Body of pancreas (tissue), 4 donors: Measurements from ENCODE around the gene CACNA2D3. TPM values are rescaled to one million over a fixed set of nuclear protein-coding genes. Genes with fewer than 3 reads are reported as not detected.

ENCODE experiments used
- ATAC-seq: fragments of 150-250 bp; one replicate; pipeline ENCODE4 v1.9.1; 2016
- DNase-seq, 4 donors: peaks; one replicate each; pipeline ENCODE4 v3.0.0-alpha.2; 2019
- H3K27ac ChIP-seq, 4 donors: fragments of 200-600 bp; sonication (generic); 1 replicate in 3 of 4; 2 replicates in 1 of 4; pipeline versions ENCODE4 v1.5.1 to v1.6.1; 2016 to 2019; ENCODE audit warnings: mild to moderate bottlenecking in 1 of 4, mixed read lengths in 1 of 4, moderate library complexity in 1 of 4
- H3K27me3 ChIP-seq, 2 donors: fragments of 200-600 bp; sonication (generic); one replicate each; pipeline ENCODE4 v1.6.0; 2016; ENCODE audit warnings: mild to moderate bottlenecking in 1 of 2
- H3K36me3 ChIP-seq, 2 donors: fragments of 200-600 bp; sonication (generic); replicated peaks in 1 of 2; 2 replicates each; pipeline ENCODE4 v1.5.1; 2016; ENCODE audit warnings: low read depth in 2 of 2; ENCODE audit not compliant: insufficient read depth in 1 of 2
- H3K4me1 ChIP-seq: fragments of 200-600 bp; sonication (generic); one replicate; pipeline ENCODE4 v1.6.0; 2016
- H3K4me3 ChIP-seq, 2 donors: fragments of 200-600 bp; sonication (generic); 1 replicate in 1 of 2; 2 replicates in 1 of 2; pipeline ENCODE4 v1.5.1; 2016 to 2019
- H3K9me3 ChIP-seq, 3 donors: fragments of 200-600 bp; sonication (generic); 1 replicate in 2 of 3; 2 replicates in 1 of 3; pipeline ENCODE4 v1.5.1; 2016
- CTCF ChIP-seq, 7 experiments: fragments of 450-650 bp in 4 of 7; fragments of 200-600 bp in 3 of 7; sonication (generic) in 3 of 7; IDR thresholded peaks; one replicate each; pipeline ENCODE4 v1.5.1; 2016 to 2019; ENCODE audit warnings: antibody characterized with exemption in 7 of 7
- POLR2A ChIP-seq, 3 donors: fragments of 450-650 bp; IDR thresholded peaks; one replicate each; pipeline ENCODE4 v1.6.1; 2016; ENCODE audit warnings: antibody characterized with exemption in 3 of 3, mild to moderate bottlenecking in 2 of 3
- WGBS, 2 donors: methylation state at CpG; one replicate each; pipeline ENCODE4 v1.1.5; 2017; 5-methylcytosine and 5-hydroxymethylcytosine counted together
- intact Hi-C: fragments of 100-400 bp; cut with DNase I; formaldehyde crosslinking; loops from one replicate; pipeline ENCODE4 v1.15.1; 2023
- total RNA-seq, 2 donors: library from RNA; depleted of rRNA; stranded (reverse); fragments of >200 nt; gene quantifications; one replicate each; pipeline ENCODE4 v1.1.0, GENCODE V29; 2016

Gene CACNA2D3
- total RNA-seq, 2 donors from 2014 or later: not detected

- DNase-seq (no peak), ATAC-seq (no peak)
- H3K27me3 ChIP-seq: no peaks in the 10 kb centered on the region
- 47 to 62% methylated on average over 5 of the region's 5 CpGs for WGBS, 2 donors
- TF ChIP-seq CTCF (IDR thresholded peaks at IDR 0.05) (no peak), POLR2A (IDR thresholded peaks at IDR 0.05) (no peak)
- no peak overlapping the region for H3K27ac ChIP-seq
- no peak overlapping the region for H3K4me3 ChIP-seq
- no peaks in the 10 kb centered on the region for H3K36me3 ChIP-seq
- intact Hi-C loops: no loop called here
- H3K4me1 ChIP-seq: no peaks in the 10 kb centered on the region
- no peaks in the 10 kb centered on the region for H3K9me3 ChIP-seq
These were observed 10.8 kb downstream of the CACNA2D3 start for GRCh38 chr3:54133196-54133595.

DNA sequence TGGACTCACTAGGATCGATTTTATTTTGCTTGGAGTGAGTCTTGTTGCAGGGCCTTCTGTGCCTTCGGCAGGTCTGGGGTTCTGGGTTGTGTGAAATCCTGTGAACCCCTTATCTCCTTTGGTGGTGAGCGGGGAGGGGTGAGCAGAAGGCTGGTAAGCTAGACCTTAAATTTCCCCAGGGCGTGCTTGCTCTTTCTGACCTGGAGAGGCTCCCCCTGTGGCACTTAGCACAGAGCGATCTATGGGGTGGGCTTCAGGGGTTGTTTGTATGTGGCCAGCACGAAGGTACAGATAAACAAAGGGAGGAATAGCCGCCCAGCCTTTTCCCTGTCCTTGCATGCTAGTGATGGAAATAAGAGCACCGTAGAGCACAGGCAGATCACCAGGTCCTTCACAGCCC, 11.8 kb downstream of the CACNA2D3 start:
- Histone ChIP-seq H3K36me3 (no peaks in the 10 kb centered on the region), H3K4me1 (no peaks in the 10 kb centered on the region), H3K4me3 (no peak overlapping the region), H3K9me3 (no peaks in the 10 kb centered on the region), H3K27me3 (no peaks in the 10 kb centered on the region), H3K27ac (no peak overlapping the region)
- TF ChIP-seq POLR2A (IDR thresholded peaks at IDR 0.05): no peak
- no peak for TF ChIP-seq CTCF (IDR thresholded peaks at IDR 0.05)
- 63 to 64% methylated on average over 8 of the region's 8 CpGs for WGBS, 2 donors
- no peak for DNase-seq
- no peak for ATAC-seq
- intact Hi-C loops: no loop called here

- Histone ChIP-seq H3K4me3 (no peak overlapping the region), H3K27ac (no peak overlapping the region), H3K27me3 (no peaks in the 10 kb centered on the region), H3K9me3 (no peaks in the 10 kb centered on the region), H3K36me3 (no peaks in the 10 kb centered on the region), H3K4me1 (no peaks in the 10 kb centered on the region)
- TF ChIP-seq POLR2A (IDR thresholded peaks at IDR 0.05) (no peak), CTCF (IDR thresholded peaks at IDR 0.05) (no peak)
- 77 to 80% methylated on average over 7 to 12 of the region's 12 CpGs for WGBS, 2 donors
- DNase-seq (no peak), ATAC-seq (no peak)
- intact Hi-C loops: no loop called here
These were observed 12.4 kb downstream of the CACNA2D3 start for GRCh38 chr3:54134713-54135112.

DNA sequence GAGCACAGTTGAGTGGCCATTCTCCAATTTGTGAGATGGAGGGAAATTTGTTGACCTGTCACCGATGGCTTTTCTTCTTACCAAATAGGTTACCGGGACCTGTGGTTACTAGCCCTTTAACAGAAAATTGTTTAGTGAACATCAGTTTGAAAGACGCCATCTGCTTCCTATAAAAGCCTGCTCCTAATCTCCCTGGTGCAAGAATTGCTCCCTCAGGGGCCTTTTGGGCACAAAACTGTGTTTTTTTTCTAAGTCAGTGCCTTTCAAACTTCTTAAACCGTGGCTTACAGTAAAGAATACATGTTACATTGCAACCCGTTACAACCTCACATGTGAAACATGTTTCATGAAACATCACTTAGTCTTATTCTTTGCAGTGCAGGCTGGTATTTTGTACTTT, 15.0 kb downstream of the CACNA2D3 start:
- intact Hi-C loops: no loop called here
- H3K36me3 ChIP-seq: no peaks in the 10 kb centered on the region
- ATAC-seq (no peak), DNase-seq (no peak)
- H3K4me1 ChIP-seq: no peaks in the 10 kb centered on the region
- H3K9me3 ChIP-seq: no peaks in the 10 kb centered on the region
- 66 to 68% methylated on average over 5 of the region's 5 CpGs for WGBS, 2 donors
- TF ChIP-seq CTCF (IDR thresholded peaks at IDR 0.05) (no peak), POLR2A (IDR thresholded peaks at IDR 0.05) (no peak)
- no peak overlapping the region for H3K27ac ChIP-seq
- no peaks in the 10 kb centered on the region for H3K27me3 ChIP-seq
- H3K4me3 ChIP-seq: no peak overlapping the region

GRCh38 chr3:54138937-54139547, 16.7 kb downstream of the CACNA2D3 start:
- Histone ChIP-seq H3K4me3 (no peak overlapping the region), H3K27ac (no peak overlapping the region), H3K27me3 (no peaks in the 10 kb centered on the region), H3K9me3 (no peaks in the 10 kb centered on the region), H3K36me3 (no peaks in the 10 kb centered on the region), H3K4me1 (no peaks in the 10 kb centered on the region)
- WGBS, 2 donors: 35 to 46% methylated on average over 9 of the region's 9 CpGs
- ATAC-seq (no peak), DNase-seq (no peak)
- intact Hi-C loops: no loop called here
- no peak for TF ChIP-seq POLR2A (IDR thresholded peaks at IDR 0.05)
